HG03558 (cell line): ENCODE results near the gene MCAT.
"Not testable (repeated sequence)": the region's sequence is repeated elsewhere in the genome, so short reads cannot be mapped to it uniquely, and the experiment has no call there.

Experiments used
- ATAC-seq: cut with Tn5 transposase; IDR thresholded peaks from one replicate; pipeline ENCODE4 v1.9.1; 2021; ENCODE audit warnings: moderate number of reproducible peaks; ENCODE audit not compliant: unreplicated experiment; ENCODE audit errors: extremely low read depth

Gene MCAT

GRCh38 chr22:43157874-43158546, 14.8 kb upstream of the MCAT start:
- no peak for ATAC-seq

- no peak for ATAC-seq
These were observed 13.2 kb upstream of the MCAT start for GRCh38 chr22:43156413-43156812.

GRCh38 chr22:43155789-43156188, 12.6 kb upstream of the MCAT start:
- ATAC-seq = no peak

GRCh38 chr22:43154887-43155536, 11.8 kb upstream of the MCAT start:
- no peak for ATAC-seq

GRCh38 chr22:43153899-43154298, 10.7 kb upstream of the MCAT start:
- no peak for ATAC-seq

GRCh38 chr22:43152357-43153071, 9.3 kb upstream of the MCAT start:
- no peak for ATAC-seq

GRCh38 chr22:43152003-43152356, 8.8 kb upstream of the MCAT start:
- ATAC-seq = no peak

- ATAC-seq = no peak
These were observed 8.2 kb upstream of the MCAT start, which contains the start of gene TSPO for GRCh38 chr22:43151251-43152002. TSS of gene TSPO (plus strand) at chr22:43151559. CDS start at chr22:43159239, 7,680 bp downstream.

- ATAC-seq = no peak
These were observed 7.6 kb upstream of the MCAT start for GRCh38 chr22:43150731-43151206.

- ATAC-seq = no peak
These were observed 5.4 kb upstream of the MCAT start for GRCh38 chr22:43148581-43148980.

- no peak for ATAC-seq
These were observed 4.6 kb upstream of the MCAT start for GRCh38 chr22:43147821-43148220.

- not testable (repeated sequence) for ATAC-seq
These were observed 3.1 kb upstream of the MCAT start for GRCh38 chr22:43146332-43146731.

- ATAC-seq = not testable (repeated sequence)
These were observed 2.2 kb upstream of the MCAT start for GRCh38 chr22:43145371-43145770.

- no peak for ATAC-seq
These were observed 1.8 kb upstream of the MCAT start for GRCh38 chr22:43144949-43145348.

- no peak for ATAC-seq
These were observed 6.4 kb downstream of the MCAT start for GRCh38 chr22:43136801-43137200.

GRCh38 chr22:43136255-43136654, 6.9 kb downstream of the MCAT start:
- no peak for ATAC-seq

- ATAC-seq = no peak
These were observed 7.6 kb downstream of the MCAT start for GRCh38 chr22:43135565-43135964.

GRCh38 chr22:43134553-43134952, 8.6 kb downstream of the MCAT start:
- no peak for ATAC-seq

- ATAC-seq = no peak
These were observed 9.8 kb downstream of the MCAT start for GRCh38 chr22:43133401-43133800.

GRCh38 chr22:43131773-43132501, 11.3 kb downstream of the MCAT start:
- no peak for ATAC-seq
